ENCODE data around the gene DPPA3.

- TF ChIP-seq CTCF (IDR thresholded peaks at IDR 0.05) (no peak), POLR2A (IDR thresholded peaks at IDR 0.05) (no peak)
These were observed 15.6 kb upstream of the DPPA3 start, which contains the start of gene GDF3 for GRCh38 chr12:7695566-7696197.

All from body of pancreas (tissue), 4 donors.